ENCODE data around the gene WTAP.
A peak's percentile ranks its signal among the peaks of the same experiment; 100 is the strongest.
"Not testable (repeated sequence)": the region's sequence is repeated elsewhere in the genome, so short reads cannot be mapped to it uniquely, and the experiment has no call there.

WTAP gene

GRCh38 chr6:159726918-159727716 is at the start of gene WTAP:
Gene WTAP, plus strand, starts transcription at chr6:159727506. Its CDS starts 8,760 bp downstream, at chr6:159736266.
- DNase-seq, result peak; percentile 97

DNA sequence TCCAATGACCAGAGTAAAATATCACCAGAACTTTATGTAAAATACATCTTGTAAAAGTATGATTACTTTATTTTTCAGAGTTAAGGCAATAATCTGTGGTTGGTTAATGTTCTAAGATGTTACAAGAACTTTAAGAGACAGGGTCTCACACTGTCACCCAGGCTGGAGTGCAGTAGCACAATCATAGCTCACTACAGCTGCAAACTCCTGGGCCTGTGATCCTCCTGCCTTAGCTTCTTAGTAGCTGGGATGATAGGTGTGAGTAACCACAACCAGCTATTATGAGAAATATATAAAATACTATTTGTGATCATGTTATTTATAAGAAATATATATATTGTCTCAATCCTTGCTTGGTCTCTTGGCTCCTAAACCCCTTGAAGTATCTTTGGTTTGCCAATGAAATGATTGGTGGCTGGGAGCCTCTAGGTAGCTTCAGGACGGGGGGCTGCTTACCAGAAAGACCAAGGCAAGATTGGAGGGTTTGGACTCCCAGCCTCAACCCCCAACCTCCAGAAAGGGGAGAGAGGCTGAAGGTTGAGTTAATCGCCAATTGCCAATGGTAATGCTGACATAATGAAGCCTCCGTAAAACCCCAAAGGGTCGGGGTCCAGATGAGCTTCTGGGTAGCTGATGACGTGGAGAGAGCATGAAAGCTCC is 49.7 kb upstream of the WTAP start:
- DNase-seq, result no peak

DNA sequence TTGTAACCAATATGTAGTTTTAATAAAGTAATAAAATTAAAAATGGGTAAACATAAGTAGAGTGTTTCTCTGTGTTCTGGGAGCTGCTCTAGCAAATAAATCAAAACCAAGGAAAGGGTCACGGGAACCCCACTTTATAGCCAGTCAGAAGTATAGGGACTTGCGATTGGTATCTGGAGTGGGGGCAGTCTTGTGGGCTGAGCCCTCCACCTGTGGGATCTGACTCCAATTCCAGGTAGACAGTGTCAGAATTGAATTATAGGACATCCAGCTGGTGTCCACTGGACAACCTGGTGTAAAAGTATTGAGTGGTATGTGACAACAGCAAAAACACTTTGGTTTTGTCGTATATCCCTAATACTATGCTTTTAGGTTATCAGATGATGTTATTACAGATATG is 48.7 kb upstream of the WTAP start:
- no peak for DNase-seq

GRCh38 chr6:159679091-159680077 is 47.9 kb upstream of the WTAP start:
- DNase-seq, result no peak

DNA sequence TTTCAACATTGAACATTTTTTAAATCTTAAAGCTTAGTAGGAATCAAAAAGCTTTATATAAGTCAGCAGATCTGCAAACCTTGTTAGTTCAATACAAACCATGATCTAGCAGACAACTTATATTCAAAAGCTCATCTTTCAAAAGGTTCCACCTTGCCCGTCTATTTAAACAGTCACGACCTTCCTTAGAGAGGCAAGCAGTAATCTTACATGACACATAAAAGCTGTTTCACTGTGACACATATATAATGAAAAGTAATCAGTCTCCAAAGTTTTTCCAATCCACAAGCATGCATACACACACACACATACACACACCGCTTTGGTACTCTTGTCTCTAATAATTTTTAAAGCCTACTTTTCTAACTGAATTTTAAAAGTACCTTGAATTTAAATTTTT is 47.2 kb upstream of the WTAP start:
- DNase-seq, result no peak

DNA sequence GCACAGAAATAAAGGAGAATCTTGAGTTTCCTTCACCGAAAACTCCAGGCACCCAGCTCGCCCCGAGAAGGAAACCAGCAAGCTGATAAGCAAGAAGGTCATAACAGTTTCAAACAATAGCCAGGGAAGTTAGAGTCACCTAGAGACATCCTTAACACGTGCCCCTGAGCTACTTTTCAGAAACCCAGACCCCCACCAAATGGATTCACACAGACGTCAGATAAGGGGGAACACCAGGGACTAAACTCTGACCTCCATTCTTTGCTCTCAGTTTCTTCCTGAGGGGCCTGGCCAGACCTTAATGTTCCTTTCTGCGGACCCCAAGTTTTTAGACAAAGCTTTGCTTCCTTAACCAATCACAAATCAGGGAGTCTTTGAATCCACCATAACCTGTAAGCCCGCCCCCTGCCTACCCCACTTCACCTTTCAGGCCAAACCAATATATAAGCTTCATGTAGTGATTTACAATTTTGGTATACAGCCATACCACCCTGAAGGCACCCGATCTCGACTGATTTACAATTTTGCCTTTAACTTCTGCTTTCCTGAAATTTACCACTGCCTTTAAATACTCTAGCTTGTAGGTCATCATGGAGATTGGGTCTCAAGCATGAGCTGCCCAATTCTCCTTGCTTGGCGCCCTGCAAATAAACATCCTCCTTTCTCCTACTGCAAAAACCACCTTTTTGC is 46.0 kb upstream of the WTAP start:
- DNase-seq, result no peak

- DNase-seq, result no peak
These were observed 45.0 kb upstream of the WTAP start for GRCh38 chr6:159682295-159682694.

GRCh38 chr6:159682810-159683209 is 44.5 kb upstream of the WTAP start:
- no peak for DNase-seq

GRCh38 chr6:159684013-159684304 is 43.3 kb upstream of the WTAP start:
- no peak for DNase-seq

DNA sequence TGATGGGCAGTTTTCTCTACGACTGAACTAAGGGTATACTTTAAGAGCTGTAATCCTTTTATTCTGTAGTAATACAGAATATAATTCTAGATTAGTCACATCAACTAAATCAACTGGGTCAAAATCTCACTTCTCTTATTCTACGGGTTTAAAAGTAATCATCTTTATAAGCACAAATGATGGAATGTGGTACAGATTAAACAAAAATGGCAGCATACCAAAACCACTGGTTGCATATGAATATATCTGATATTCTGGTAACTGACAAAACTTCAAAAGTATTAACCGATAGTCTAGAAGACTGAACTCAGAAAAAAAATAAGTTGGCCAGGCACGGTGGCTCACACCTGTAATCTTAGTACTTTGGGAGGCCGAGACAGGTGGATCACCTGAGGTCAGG is 41.3 kb upstream of the WTAP start:
- DNase-seq, result no peak

DNA sequence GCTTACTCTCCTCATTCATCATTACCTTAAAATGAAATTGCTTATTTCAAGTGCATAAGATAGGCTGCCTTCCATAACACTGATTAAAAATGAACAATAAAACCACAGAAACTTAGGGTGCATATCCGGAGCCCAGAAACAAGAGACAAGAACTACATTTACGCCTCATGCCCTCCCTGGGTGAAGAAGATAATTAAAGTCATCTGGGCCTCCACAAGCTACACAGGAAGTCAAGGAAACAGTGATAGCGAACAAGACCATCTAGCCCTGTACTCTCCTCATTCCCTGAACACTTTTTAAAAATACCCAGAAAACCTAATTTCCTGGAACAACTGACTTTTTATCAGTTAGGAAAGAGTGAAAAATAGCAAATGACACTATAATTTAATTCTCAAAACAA is 40.6 kb upstream of the WTAP start:
- DNase-seq, result no peak

DNA sequence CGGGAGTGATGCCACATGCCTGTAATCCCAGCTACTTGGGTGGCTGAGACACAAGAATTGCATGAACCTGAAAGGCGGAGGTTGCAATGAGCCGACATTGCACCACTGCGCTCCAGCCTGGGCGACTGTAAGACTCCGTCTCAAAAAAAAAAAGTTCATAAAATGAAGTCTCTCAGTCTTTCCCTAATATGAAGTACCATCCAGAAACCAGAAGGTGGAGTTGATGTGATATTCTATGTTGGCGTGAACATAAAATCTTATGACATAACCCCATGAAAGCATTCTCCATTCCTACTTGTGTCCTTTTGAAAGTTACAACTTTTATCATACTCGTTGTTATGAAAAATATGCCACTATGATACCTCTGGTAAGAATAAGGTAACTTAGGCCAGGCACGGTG is 40.0 kb upstream of the WTAP start:
- no peak for DNase-seq

GRCh38 chr6:159688266-159688905 is 38.9 kb upstream of the WTAP start:
- DNase-seq, result no peak

- DNase-seq, result no peak
These were observed 38.3 kb upstream of the WTAP start for GRCh38 chr6:159689001-159689400.

- not testable (repeated sequence) for DNase-seq
These were observed 37.2 kb upstream of the WTAP start for GRCh38 chr6:159690135-159690534.

- peak; percentile 77 for DNase-seq
These were observed 36.0 kb upstream of the WTAP start for GRCh38 chr6:159691133-159691962.

DNA sequence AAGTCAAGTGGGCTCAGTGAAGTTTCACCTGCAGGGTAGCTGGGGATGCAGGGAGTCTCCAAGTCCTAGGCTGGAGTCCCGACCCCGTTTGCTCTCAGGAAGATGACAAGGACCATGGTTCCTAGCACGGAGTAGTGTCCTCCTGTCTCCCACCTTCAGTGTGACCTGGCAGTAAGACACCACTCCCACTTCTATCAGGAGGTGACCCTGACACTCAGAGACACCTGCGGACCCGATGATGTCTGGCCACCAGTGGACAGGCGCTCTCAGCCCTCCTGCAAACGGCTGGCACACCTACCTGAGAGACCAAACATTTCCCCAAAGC is 35.4 kb upstream of the WTAP start:
- DNase-seq, result no peak

DNA sequence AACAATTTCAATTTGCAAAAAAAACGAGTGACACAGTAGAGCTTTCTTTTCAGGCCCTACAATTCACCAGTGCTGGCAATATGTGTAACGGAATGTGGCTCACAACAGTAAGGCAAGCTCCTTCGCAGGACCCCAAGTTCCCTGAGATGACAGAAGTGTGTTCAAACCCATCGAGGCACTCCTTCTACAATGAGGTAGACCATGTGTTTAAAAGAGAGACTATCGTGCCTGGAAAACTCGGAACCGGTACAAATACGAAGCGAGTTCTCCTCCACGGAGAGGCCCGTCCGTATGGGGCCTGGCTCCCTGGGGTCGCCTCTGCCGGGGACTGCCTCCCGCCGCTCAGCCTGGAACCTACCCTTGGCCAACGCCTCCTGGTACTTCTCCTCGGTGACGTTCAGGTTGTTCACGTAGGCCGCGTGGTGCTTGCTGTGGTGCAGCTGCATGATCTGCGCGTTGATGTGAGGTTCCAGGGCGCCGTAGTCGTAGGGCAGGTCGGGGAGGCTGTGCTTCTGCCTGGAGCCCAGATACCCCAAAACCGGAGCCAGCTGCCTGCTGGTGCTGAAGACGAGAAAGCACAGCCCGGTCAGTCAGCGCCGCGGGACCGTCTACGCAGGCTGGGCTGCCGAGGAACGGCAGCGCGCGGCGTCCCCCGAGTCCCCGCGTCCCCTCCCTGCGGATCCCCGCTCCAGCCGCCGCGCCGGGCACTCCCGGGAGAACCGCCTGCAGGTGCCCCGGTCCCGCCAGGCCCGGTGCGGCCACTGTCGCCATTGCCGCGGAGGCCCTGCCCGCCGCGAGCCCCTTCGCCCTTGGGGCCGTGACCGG is 34.8 kb upstream of the WTAP start:
- peak; percentile 60 for DNase-seq

- peak; percentile 87 for DNase-seq
These were observed 34.0 kb upstream of the WTAP start, which contains the start of gene SOD2 for GRCh38 chr6:159693128-159693893. Gene SOD2, minus strand, starts transcription at chr6:159693241. Its CDS starts 74 bp downstream, at chr6:159693167.
